IMR-90 (cell line): ENCODE data around the gene NOTCH3. TPM values are rescaled to one million over a fixed set of nuclear protein-coding genes. Genes with fewer than 3 reads are reported as not detected.

Experiments
- ATAC-seq: fragments of 200-7000 bp; cut with Tn5 transposase; 2 replicates; pipeline ENCODE4 v1.9.1; 2020; ENCODE audit warnings: low read depth, mild to moderate bottlenecking, moderate library complexity
- BruUV-seq: library from RNA; stranded (reverse); fragments of 400-500 nt; replicated peaks from 2 replicates; lab custom pipeline; 2021; lab: Mats Ljungman, UMichigan
- CTCF ChIA-PET: fragments of 300-600 bp; formaldehyde crosslinking; extraction: SDS; loops from one replicate; lab custom pipeline; 2021; ENCODE audit warnings: antibody characterized with exemption; lab: Yijun Ruan, JAX
- POLR2A ChIA-PET: fragments of 300-600 bp; sonication (Branson Sonifier 250); formaldehyde crosslinking; loops from one replicate; lab custom pipeline; 2022; ENCODE audit warnings: antibody characterized with exemption; ENCODE audit not compliant: unreplicated experiment; lab: Charles Lee
- DNase-seq: peaks from one replicate; pipeline ENCODE4 v3.0.0; 2013
- H2AFZ ChIP-seq: replicated peaks from 2 replicates; pipeline ENCODE3; 2013; ENCODE audit warnings: low read length, mild to moderate bottlenecking; ENCODE audit not compliant: poor library complexity
- H2AK5ac ChIP-seq: 2 replicates; pipeline ENCODE4 v1.6.1; 2013; ENCODE audit warnings: low read depth, low read length, inconsistent platforms
- H2AK9ac ChIP-seq: replicated peaks from 2 replicates; pipeline ENCODE3; 2013; ENCODE audit warnings: mild to moderate bottlenecking, low read depth, low read length, moderate library complexity; ENCODE audit not compliant: poor library complexity
- H2BK120ac ChIP-seq: 2 replicates; pipeline ENCODE4 v1.6.1; 2013; ENCODE audit warnings: low read depth, low read length, inconsistent platforms
- H2BK15ac ChIP-seq: 3 replicates; pipeline ENCODE4 v1.6.1; 2013; ENCODE audit warnings: low read depth, low read length, inconsistent platforms
- H2BK20ac ChIP-seq: 2 replicates; pipeline ENCODE4 v1.6.1; 2013; ENCODE audit warnings: low read depth, mild to moderate bottlenecking, inconsistent platforms, low read length, moderate library complexity
- H2BK5ac ChIP-seq: 2 replicates; pipeline ENCODE4 v1.6.1; 2013; ENCODE audit warnings: mild to moderate bottlenecking, low read depth, low read length, inconsistent platforms; ENCODE audit not compliant: poor library complexity, severe bottlenecking
- H3K14ac ChIP-seq: replicated peaks from 2 replicates; pipeline ENCODE4 v1.6.1; 2013; ENCODE audit warnings: low read depth, low read length, inconsistent platforms
- H3K18ac ChIP-seq: 2 replicates; pipeline ENCODE4 v1.6.1; 2013; ENCODE audit warnings: low read depth, low read length, control low read depth
- H3K23ac ChIP-seq: 2 replicates; pipeline ENCODE4 v1.6.1; 2013; ENCODE audit warnings: low read depth, low read length, inconsistent platforms
- H3K27ac ChIP-seq: 2 replicates; pipeline ENCODE4 v1.5.1; 2013; ENCODE audit warnings: mild to moderate bottlenecking, control low read depth, low read length; ENCODE audit not compliant: insufficient read depth
- H3K27me3 ChIP-seq: 2 replicates; pipeline ENCODE4 v1.6.1; 2013; ENCODE audit warnings: low read length; ENCODE audit not compliant: control insufficient read depth, insufficient read depth
- H3K36me3 ChIP-seq: 2 replicates; pipeline ENCODE4 v1.6.1; 2013; ENCODE audit warnings: low read length, mixed read lengths; ENCODE audit not compliant: control insufficient read depth, insufficient read depth
- H3K4ac ChIP-seq: 2 replicates; pipeline ENCODE4 v1.6.1; 2013; ENCODE audit warnings: low read depth, low read length, inconsistent platforms
- H3K4me1 ChIP-seq: 2 replicates; pipeline ENCODE4 v1.6.1; 2013; ENCODE audit warnings: low read length, mixed read lengths; ENCODE audit not compliant: control insufficient read depth, insufficient read depth
- H3K4me2 ChIP-seq: 2 replicates; pipeline ENCODE4 v1.6.1; 2013; ENCODE audit warnings: low read depth, mild to moderate bottlenecking, control low read depth, low read length, moderate library complexity
- H3K4me3 ChIP-seq: 2 replicates; pipeline ENCODE4 v1.5.1; 2013; ENCODE audit warnings: low read depth, mild to moderate bottlenecking, control low read depth, low read length, moderate library complexity; ENCODE audit not compliant: insufficient read depth
- H3K56ac ChIP-seq: 2 replicates; pipeline ENCODE4 v1.6.1; 2013; ENCODE audit warnings: low read length, inconsistent platforms; ENCODE audit not compliant: insufficient read depth; ENCODE audit errors: extremely low read depth
- H3K79me1 ChIP-seq, 2 experiments: 2 replicates each; pipeline ENCODE4 v1.6.1; 2013; ENCODE audit warnings: low read length in 2 of 2, inconsistent platforms in 1 of 2, low read depth in 1 of 2
- H3K9ac ChIP-seq: 2 replicates; pipeline ENCODE4 v1.6.1; 2013; ENCODE audit warnings: low read depth, low read length, control low read depth
- H3K9me1 ChIP-seq: 2 replicates; pipeline ENCODE4 v1.6.1; 2013; ENCODE audit warnings: low read length, inconsistent platforms; ENCODE audit not compliant: insufficient read depth
- H3K9me3 ChIP-seq: 2 replicates; pipeline ENCODE4 v1.6.1; 2013; ENCODE audit warnings: low read length; ENCODE audit not compliant: control insufficient read depth, insufficient read depth
- H4K20me1 ChIP-seq: 2 replicates; pipeline ENCODE4 v1.6.1; 2013; ENCODE audit warnings: low read length, inconsistent platforms; ENCODE audit not compliant: insufficient read depth
- H4K5ac ChIP-seq: 2 replicates; pipeline ENCODE4 v1.6.1; 2013; ENCODE audit warnings: mild to moderate bottlenecking, low read depth, low read length, control low read depth
- H4K8ac ChIP-seq, 2 experiments: 2 replicates each; pipeline ENCODE4 v1.6.1; 2013; ENCODE audit warnings: low read depth in 2 of 2, low read length in 2 of 2, control low read depth in 1 of 2, inconsistent platforms in 1 of 2
- H4K91ac ChIP-seq: 2 replicates; pipeline ENCODE4 v1.6.1; 2013; ENCODE audit warnings: low read depth, low read length, inconsistent platforms; ENCODE audit not compliant: insufficient read depth
- CEBPB ChIP-seq: IDR thresholded peaks from 2 replicates; pipeline ENCODE4 v1.6.1; 2012; ENCODE audit warnings: low read depth, low read length, improper control_type of control experiment
- CTCF ChIP-seq: conservative IDR thresholded peaks from 2 replicates; pipeline ENCODE4 v1.5.1; 2012; ENCODE audit warnings: mild to moderate bottlenecking, low read depth, low read length, improper control_type of control experiment
- ELK1 ChIP-seq: fragments of 150-350 bp; IDR thresholded peaks from 2 replicates; pipeline ENCODE4 v1.6.1; 2016; ENCODE audit warnings: low read depth, mild to moderate bottlenecking, low read length, moderate library complexity, borderline replicate concordance
- FOS ChIP-seq: fragments of 150-350 bp; IDR thresholded peaks from 2 replicates; pipeline ENCODE4 v1.6.1; 2016; ENCODE audit warnings: low read depth, low read length
- MAFK ChIP-seq: IDR thresholded peaks from 2 replicates; pipeline ENCODE4 v1.6.1; 2012; ENCODE audit warnings: low read depth, low read length, improper control_type of control experiment
- MAZ ChIP-seq: IDR thresholded peaks from 2 replicates; pipeline ENCODE4 v1.6.1; 2012; ENCODE audit warnings: low read depth, mild to moderate bottlenecking, low read length, improper control_type of control experiment, moderate library complexity, borderline replicate concordance
- MXI1 ChIP-seq: IDR thresholded peaks from 2 replicates; pipeline ENCODE4 v1.6.1; 2012; ENCODE audit warnings: low read depth, mild to moderate bottlenecking, low read length, moderate library complexity, borderline replicate concordance
- NFE2L2 ChIP-seq: fragments of 150-350 bp; IDR thresholded peaks from 2 replicates; pipeline ENCODE4 v1.6.1; 2016; ENCODE audit warnings: low read depth, mild to moderate bottlenecking, low read length
- POLR2A ChIP-seq: IDR thresholded peaks from 2 replicates; pipeline ENCODE4 v1.6.1; 2012; ENCODE audit warnings: mild to moderate bottlenecking, low read depth, low read length
- RAD21 ChIP-seq: IDR thresholded peaks from 2 replicates; pipeline ENCODE4 v1.6.1; 2012; ENCODE audit warnings: low read length, improper control_type of control experiment
- RCOR1 ChIP-seq: IDR thresholded peaks from 2 replicates; pipeline ENCODE4 v1.6.1; 2012; ENCODE audit warnings: mild to moderate bottlenecking, low read length, improper control_type of control experiment; ENCODE audit not compliant: insufficient replicate concordance
- RFX5 ChIP-seq: IDR thresholded peaks from 2 replicates; pipeline ENCODE4 v1.8.0; 2012; ENCODE audit warnings: low read depth, mild to moderate bottlenecking, low read length, moderate library complexity
- SMC3 ChIP-seq: fragments of 150-350 bp; IDR thresholded peaks from 2 replicates; pipeline ENCODE4 v1.6.1; 2016; ENCODE audit warnings: low read depth, mild to moderate bottlenecking, antibody characterized with exemption, low read length, moderate library complexity
- USF2 ChIP-seq: fragments of 150-350 bp; IDR thresholded peaks from 2 replicates; pipeline ENCODE4 v1.6.1; 2017; ENCODE audit warnings: mild to moderate bottlenecking, antibody characterized with exemption, low read length, low read depth
- WGBS, 2 experiments: methylation state at CpG; one replicate each; pipeline versions ENCODE4 v1.1.5 to v1.1.7; 2013; ENCODE audit warnings: missing lambda C conversion rate in 2 of 2; ENCODE audit not compliant: insufficient read length in 1 of 2; ENCODE audit errors: extremely low coverage in 2 of 2; 5-methylcytosine and 5-hydroxymethylcytosine counted together
- dilution Hi-C: fragments of 300-500 bp; cut with HindIII; formaldehyde crosslinking; loops from one replicate; pipeline ENCODE4 v1.14.3; 2018; ENCODE audit warnings: low sequenced_read_pairs; ENCODE audit not compliant: unreplicated experiment
- in situ Hi-C: fragments of 300-500 bp; cut with MboI; formaldehyde crosslinking; loops from 3 replicates; pipeline ENCODE4 v1.14.3; 2019; ENCODE audit warnings: low sequenced_read_pairs, inconsistent platforms, mixed read lengths
- intact Hi-C: fragments of 100-400 bp; cut with micrococcal nuclease; formaldehyde crosslinking; loops from 2 replicates; pipeline ENCODE4 v1.10.0; 2022
- polyA plus RNA-seq, 3 experiments: library from polyadenylated mRNA; depleted of rRNA; stranded (reverse); fragments of >200 nt; gene quantifications; 2 replicates each; pipeline ENCODE4 v1.2.3, GENCODE V29; 2012; ENCODE audit warnings: low replicate concordance in 1 of 3
- total RNA-seq: library from RNA; depleted of rRNA; stranded (reverse); fragments of >200 nt; gene quantifications from 2 replicates; pipeline ENCODE4 v1.2.3, GENCODE V29; 2012

NOTCH3 gene
- total and polyA plus RNA-seq, 2 of the 4 experiments (the other 2 are of a cell fraction), result 5.9 to 25.1 TPM

GRCh38 chr19:15123031-15123890, 77.5 kb downstream of the NOTCH3 start:
- H3K14ac ChIP-seq, result no peak overlapping the region
- H2BK15ac ChIP-seq, result no peak overlapping the region
- dilution Hi-C loops (no loop called here), intact Hi-C loops (no loop called here), in situ Hi-C loops (loop anchor here (25.0 kb wide), 1 partner anchor 1064 kb away; the partner anchor contains the start of genes AP1M1 and FAM32A)
- H3K23ac ChIP-seq, result no peak overlapping the region
- H3K18ac ChIP-seq, result no peak overlapping the region
- H2AK9ac ChIP-seq, result peak overlapping the region; percentile 57
- H2BK20ac ChIP-seq, result no peak overlapping the region
- H3K9me1 ChIP-seq, result 0 out of 2 replicates have a peak, but pooled peaks cover under 1% of the 10 kb centered on the region
- H3K4me2 ChIP-seq, result no peak overlapping the region
- no peak overlapping the region for H3K56ac ChIP-seq
- H4K5ac ChIP-seq, result no peak overlapping the region
- H3K27ac ChIP-seq, result no peak overlapping the region
- H3K9me3 ChIP-seq, result peaks cover 2% of the 10 kb centered on the region; the same call in 1 of the 2 replicates
- WGBS, 2 experiments, result 100% methylated on average over 5 of the region's 22 CpGs; no CpG with 5 or more reads in 1 of the 2 experiments
- no peak for DNase-seq
- no peak overlapping the region for H2AK5ac ChIP-seq
- H2BK120ac ChIP-seq, result no peak overlapping the region
- no peak overlapping the region for H2AFZ ChIP-seq
- H4K91ac ChIP-seq, result no peak overlapping the region
- H4K20me1 ChIP-seq, result 0 out of 2 replicates have a peak, but pooled peaks cover 3% of the 10 kb centered on the region
- peaks cover 6% of the 10 kb centered on the region for H3K4me1 ChIP-seq
- no peaks in the 10 kb centered on the region for H3K27me3 ChIP-seq
- no peak overlapping the region for H3K9ac ChIP-seq
- H3K4ac ChIP-seq, result no peak overlapping the region
- peaks cover 18 to 44% of the 10 kb centered on the region in 2 experiments for H3K79me1 ChIP-seq
- H4K8ac ChIP-seq, result no peak overlapping the region
- CTCF ChIA-PET, result no interaction called here
- POLR2A ChIA-PET, result interaction anchor here (0.6 kb wide), 1 partner anchor 669 kb away, joined by 3 read pairs; no protein-coding TSS in a partner anchor
- peaks cover 34% of the 10 kb centered on the region for H3K36me3 ChIP-seq
- no peak for TF ChIP-seq RFX5
- no peak for TF ChIP-seq MAZ
- TF ChIP-seq RAD21, result no peak
- TF ChIP-seq CEBPB, result no peak
- TF ChIP-seq ELK1, result no peak
- no peak for TF ChIP-seq MXI1
- no peak for TF ChIP-seq MAFK
- no peak for TF ChIP-seq RCOR1
- no peak for TF ChIP-seq FOS
- TF ChIP-seq USF2, result no peak
- TF ChIP-seq SMC3, result no peak
- no peak for TF ChIP-seq NFE2L2
- TF ChIP-seq CTCF, result no peak
- no peak for TF ChIP-seq POLR2A
- ATAC-seq, result no peak
- H2BK5ac ChIP-seq, result no peak overlapping the region
- BruUV-seq, result no TSS peak
- no peak overlapping the region for H3K4me3 ChIP-seq
